ENCODE results near the gene KIAA0040. TPM values are rescaled to one million over a fixed set of nuclear protein-coding genes. Genes with fewer than 3 reads are reported as not detected.

KIAA0040 gene
- total RNA-seq, 1 donor from 2014 or later = 44.8 TPM

DNA sequence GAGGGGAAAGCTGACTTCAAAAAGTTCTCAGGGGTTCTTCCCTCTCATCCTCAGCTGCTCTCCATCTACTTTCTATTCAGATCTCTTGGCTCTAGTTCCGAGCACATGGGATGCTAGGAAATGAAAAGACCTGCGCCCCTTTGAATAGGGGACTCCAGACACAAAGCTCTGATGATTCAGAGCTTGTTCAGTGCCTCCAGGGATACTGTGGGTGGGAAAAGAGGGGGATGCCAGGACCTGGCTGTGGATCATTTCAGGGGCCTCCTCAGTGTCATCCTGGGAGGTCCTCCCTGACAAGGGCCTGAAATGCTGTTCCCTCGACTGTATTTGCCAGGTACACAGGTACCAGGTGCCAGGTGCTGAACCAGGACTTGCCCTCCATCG, 943 bp upstream of the KIAA0040 start:
- Histone ChIP-seq H3K27me3 (no peaks in the 10 kb centered on the region), H3K9me3 (no peaks in the 10 kb centered on the region), H3K4me1 (peaks cover 32% of the 10 kb centered on the region), H3K4me3 (peak overlapping the region; percentile 90), H3K27ac (peak overlapping the region; percentile 96), H3K36me3 (no peaks in the 10 kb centered on the region)
- TF ChIP-seq, protein P1, sequence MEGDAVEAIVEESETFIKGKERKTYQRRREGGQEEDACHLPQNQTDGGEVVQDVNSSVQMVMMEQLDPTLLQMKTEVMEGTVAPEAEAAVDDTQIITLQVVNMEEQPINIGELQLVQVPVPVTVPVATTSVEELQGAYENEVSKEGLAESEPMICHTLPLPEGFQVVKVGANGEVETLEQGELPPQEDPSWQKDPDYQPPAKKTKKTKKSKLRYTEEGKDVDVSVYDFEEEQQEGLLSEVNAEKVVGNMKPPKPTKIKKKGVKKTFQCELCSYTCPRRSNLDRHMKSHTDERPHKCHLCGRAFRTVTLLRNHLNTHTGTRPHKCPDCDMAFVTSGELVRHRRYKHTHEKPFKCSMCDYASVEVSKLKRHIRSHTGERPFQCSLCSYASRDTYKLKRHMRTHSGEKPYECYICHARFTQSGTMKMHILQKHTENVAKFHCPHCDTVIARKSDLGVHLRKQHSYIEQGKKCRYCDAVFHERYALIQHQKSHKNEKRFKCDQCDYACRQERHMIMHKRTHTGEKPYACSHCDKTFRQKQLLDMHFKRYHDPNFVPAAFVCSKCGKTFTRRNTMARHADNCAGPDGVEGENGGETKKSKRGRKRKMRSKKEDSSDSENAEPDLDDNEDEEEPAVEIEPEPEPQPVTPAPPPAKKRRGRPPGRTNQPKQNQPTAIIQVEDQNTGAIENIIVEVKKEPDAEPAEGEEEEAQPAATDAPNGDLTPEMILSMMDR (IDR thresholded peaks at IDR 0.05) = no peak
- no peak for DNase-seq
- intact Hi-C loops (cut with DNase I) = loop anchor here (5.0 kb wide), 1 partner anchor 36 kb away; no protein-coding TSS in a partner anchor
- ATAC-seq = no peak

DNA sequence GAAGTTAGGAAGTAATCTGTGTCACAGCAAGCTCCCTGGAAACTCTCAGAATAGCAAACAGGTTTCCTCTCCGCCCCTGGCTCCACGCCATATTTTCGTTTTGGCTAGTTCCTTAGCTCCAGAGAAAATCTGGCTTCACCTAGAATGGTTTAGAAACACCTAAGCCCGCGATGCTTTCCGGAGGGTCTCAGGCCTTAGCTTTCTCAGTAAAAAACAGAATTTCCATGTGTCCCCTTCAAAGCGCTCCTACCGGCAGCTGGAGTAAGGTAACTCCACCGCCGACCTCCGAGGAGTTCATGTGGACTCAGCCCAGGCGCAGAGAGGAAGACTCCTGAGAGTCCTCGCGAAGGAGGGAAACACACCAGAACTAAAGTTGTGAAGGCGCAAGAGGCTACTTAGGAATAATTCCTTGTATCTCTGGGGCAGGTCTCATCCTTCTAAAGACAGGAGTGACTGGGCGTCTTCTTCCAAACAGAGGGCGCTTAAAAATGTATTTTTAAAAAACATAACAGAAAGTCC, 406 bp downstream of the KIAA0040 start:
- TF ChIP-seq, protein P1 (IDR thresholded peaks at IDR 0.05) = no peak
- ATAC-seq = peak; percentile 29
- intact Hi-C loops (cut with DNase I) = loop anchor here (5.0 kb wide), 1 partner anchor 35 kb away; no protein-coding TSS in a partner anchor
- Histone ChIP-seq H3K36me3 (no peaks in the 10 kb centered on the region), H3K27ac (peak overlapping the region; percentile 96), H3K4me3 (peak overlapping the region; percentile 90), H3K4me1 (peaks cover 36% of the 10 kb centered on the region), H3K9me3 (no peaks in the 10 kb centered on the region), H3K27me3 (no peaks in the 10 kb centered on the region)
- peak; percentile 77 for DNase-seq

DNA sequence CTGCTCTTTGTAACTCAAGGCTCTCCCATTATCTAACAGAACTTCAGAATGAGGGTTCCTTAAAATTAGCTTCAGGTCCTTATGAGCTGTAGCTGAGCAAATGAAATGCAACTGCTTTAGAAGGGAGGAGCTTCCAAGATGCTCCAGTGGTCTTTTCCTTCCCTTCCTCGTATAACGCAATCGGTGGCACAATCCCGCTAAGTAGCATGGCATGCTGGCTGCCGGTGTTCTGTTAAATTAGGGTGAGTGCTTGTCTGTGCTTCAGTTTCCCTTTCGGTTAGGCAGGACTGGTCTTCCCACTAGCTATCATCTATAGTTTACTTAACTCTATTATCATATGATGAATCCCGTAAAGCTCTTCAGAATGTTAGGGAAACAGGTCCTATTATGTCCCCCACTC, 917 bp downstream of the KIAA0040 start:
- Histone ChIP-seq H3K9me3 (no peaks in the 10 kb centered on the region), H3K4me3 (peak overlapping the region; percentile 90), H3K27ac (peak overlapping the region; percentile 96), H3K4me1 (peaks cover 40% of the 10 kb centered on the region), H3K27me3 (no peaks in the 10 kb centered on the region), H3K36me3 (no peaks in the 10 kb centered on the region)
- TF ChIP-seq, protein P1 (IDR thresholded peaks at IDR 0.05) = no peak
- ATAC-seq = peak; percentile 20
- no peak for DNase-seq
- intact Hi-C loops (cut with DNase I) = loop anchor here (5.0 kb wide), 1 partner anchor 34 kb away; no protein-coding TSS in a partner anchor

DNA sequence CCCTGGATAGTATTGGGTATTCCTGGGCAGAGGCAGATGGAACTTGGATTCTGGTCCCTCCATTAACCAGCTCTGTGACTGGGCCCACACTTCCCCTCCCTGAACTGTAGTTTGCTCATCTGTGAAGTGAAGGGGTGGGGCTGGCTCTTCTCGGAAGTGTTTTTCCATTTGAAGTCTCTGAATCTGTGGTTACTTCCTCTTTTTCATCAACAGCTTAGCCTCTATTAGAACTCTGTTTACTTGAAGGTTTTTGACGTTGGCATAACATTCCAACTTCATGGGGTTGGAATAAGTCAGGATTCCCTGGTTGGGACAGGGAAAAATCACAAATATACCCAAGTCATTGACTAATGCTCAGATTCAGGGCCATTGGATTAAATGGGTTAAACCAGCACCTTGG, 3.6 kb downstream of the KIAA0040 start:
- intact Hi-C loops (cut with DNase I) = no loop called here
- no peaks in the 10 kb centered on the region for H3K27me3 ChIP-seq
- TF ChIP-seq, protein P1 (IDR thresholded peaks at IDR 0.05) = no peak
- peaks cover 66% of the 10 kb centered on the region for H3K4me1 ChIP-seq
- H3K27ac ChIP-seq = peak overlapping the region; percentile 96
- peak overlapping the region; percentile 9 for H3K4me3 ChIP-seq
- DNase-seq = no peak
- H3K36me3 ChIP-seq = no peaks in the 10 kb centered on the region
- no peaks in the 10 kb centered on the region for H3K9me3 ChIP-seq
- ATAC-seq = peak; percentile 35

DNA sequence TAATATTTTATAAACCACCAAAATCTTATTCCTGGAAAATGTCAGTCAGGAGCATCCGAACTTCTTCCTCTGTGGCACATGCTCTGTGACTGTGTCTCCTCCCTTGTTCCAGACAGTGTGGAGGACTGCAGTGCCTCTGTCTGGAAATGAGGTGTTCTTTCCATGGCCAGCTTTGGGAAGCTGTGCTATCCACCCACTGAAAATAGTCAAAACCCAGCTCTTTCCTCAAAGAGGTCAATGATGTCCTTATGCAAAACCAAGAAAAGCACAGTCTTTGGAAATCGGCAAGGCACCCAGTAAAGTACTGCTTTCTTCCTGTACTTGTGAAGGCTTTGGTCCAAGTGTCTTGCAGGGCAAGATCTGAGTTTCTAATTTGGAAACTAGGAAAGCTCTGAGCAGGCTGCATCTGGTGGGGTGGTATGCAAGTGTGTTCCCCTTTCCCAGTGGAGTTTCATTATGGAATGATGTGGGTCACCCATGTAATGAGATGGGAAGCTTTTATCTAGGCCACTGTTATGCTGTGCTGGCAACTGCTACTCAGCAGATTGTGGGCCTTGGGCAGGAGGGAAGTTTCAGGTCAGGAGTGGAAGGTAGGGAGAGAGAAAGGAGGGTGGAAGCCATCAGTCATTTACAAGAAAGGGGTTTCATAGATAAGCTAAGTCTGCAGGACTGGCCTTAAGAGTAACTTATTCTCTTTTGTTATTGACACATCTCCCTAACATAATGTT, 6.0 kb downstream of the KIAA0040 start:
- peaks cover 9% of the 10 kb centered on the region for H3K36me3 ChIP-seq
- H3K27ac ChIP-seq = peak overlapping the region; percentile 26
- H3K4me1 ChIP-seq = peaks cover 69% of the 10 kb centered on the region
- no peak overlapping the region for H3K4me3 ChIP-seq
- no peak for ATAC-seq
- intact Hi-C loops (cut with DNase I) = no loop called here
- H3K9me3 ChIP-seq = no peaks in the 10 kb centered on the region
- H3K27me3 ChIP-seq = no peaks in the 10 kb centered on the region
- no peak for DNase-seq
- TF ChIP-seq, protein P1 (IDR thresholded peaks at IDR 0.05) = no peak
